Esophagus squamous epithelium (tissue), 4 donors: Measurements from ENCODE around the gene MED15.

Experiments
- POLR2A ChIP-seq, 4 donors: fragments of 450-650 bp; IDR thresholded peaks; one replicate each; pipeline ENCODE4 v1.6.1; 2017; ENCODE audit warnings: antibody characterized with exemption in 4 of 4, mild to moderate bottlenecking in 4 of 4, moderate library complexity in 3 of 4
- TF ChIP-seq, protein P1 (sequence below), 6 experiments: fragments of 450-650 bp in 4 of 6; fragments of 200-600 bp in 2 of 6; sonication (generic) in 2 of 6; IDR thresholded peaks; one replicate each; pipeline ENCODE4 v1.5.1; 2016 to 2019; ENCODE audit warnings: antibody characterized with exemption in 6 of 6, mild to moderate bottlenecking in 4 of 6, moderate library complexity in 4 of 6

DNA sequence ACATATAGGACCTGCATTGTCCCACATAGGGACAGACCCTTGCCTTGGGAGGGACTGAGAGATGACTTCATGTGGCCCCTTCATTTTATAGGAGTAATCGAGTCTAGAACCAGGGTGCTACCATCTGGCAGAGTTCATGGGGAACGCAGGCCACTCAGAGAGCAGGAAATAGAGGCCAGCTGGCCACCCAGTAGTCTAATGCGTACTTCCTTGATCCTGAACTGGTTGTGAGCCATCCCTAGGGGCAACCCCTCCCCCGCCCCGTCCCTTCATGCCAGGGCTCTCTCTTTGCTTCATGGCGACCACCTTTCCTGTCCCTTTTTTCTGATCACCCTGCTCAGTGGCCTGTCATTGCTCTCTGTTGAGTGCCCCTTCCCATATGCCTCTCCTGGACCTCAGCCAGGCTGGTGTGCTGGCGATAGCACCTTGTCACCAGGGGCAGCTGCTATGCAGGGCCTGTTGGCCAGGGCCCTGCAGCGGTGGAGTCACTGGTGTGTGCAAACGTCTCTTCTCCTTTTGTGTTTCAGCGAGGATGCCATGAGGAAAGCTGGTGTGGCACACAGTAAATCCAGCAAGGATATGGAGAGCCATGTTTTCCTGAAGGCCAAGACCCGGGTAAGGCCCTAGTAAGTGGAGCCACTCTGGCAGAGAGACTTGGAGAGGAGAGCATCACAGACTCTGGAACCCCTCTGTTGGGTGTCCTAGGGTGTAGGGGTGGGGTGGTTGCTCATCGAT, 29.3 kb downstream of the MED15 start:
- TF ChIP-seq, protein P1, sequence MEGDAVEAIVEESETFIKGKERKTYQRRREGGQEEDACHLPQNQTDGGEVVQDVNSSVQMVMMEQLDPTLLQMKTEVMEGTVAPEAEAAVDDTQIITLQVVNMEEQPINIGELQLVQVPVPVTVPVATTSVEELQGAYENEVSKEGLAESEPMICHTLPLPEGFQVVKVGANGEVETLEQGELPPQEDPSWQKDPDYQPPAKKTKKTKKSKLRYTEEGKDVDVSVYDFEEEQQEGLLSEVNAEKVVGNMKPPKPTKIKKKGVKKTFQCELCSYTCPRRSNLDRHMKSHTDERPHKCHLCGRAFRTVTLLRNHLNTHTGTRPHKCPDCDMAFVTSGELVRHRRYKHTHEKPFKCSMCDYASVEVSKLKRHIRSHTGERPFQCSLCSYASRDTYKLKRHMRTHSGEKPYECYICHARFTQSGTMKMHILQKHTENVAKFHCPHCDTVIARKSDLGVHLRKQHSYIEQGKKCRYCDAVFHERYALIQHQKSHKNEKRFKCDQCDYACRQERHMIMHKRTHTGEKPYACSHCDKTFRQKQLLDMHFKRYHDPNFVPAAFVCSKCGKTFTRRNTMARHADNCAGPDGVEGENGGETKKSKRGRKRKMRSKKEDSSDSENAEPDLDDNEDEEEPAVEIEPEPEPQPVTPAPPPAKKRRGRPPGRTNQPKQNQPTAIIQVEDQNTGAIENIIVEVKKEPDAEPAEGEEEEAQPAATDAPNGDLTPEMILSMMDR (IDR thresholded peaks at IDR 0.05), result no peak
- TF ChIP-seq POLR2A (IDR thresholded peaks at IDR 0.05), result no peak
